OCI-LY3 (cell line): Measurements from ENCODE around the gene LMBRD2.

Experiments
- H2AFZ ChIP-seq: fragments of 200-600, 300-600 bp; shearing (Covaris generic); 2 replicates; pipeline ENCODE4 v1.6.0; 2014; ENCODE audit warnings: antibody characterized with exemption, low read depth, low read length
- H3K27ac ChIP-seq: fragments of 200-600, 300-600 bp; sonication (generic); 2 replicates; pipeline ENCODE4 v1.5.1; 2014; ENCODE audit warnings: mild to moderate bottlenecking, low read length, moderate library complexity, mixed read lengths
- H3K27me3 ChIP-seq: fragments of 200-600, 300-600 bp; sonication (generic); 2 replicates; pipeline ENCODE4 v1.6.1; 2014; ENCODE audit warnings: low read depth, low read length, mixed read lengths
- H3K36me3 ChIP-seq: fragments of 200-600, 300-600 bp; sonication (generic); replicated peaks from 2 replicates; pipeline ENCODE3; 2014; ENCODE audit warnings: low read depth, low read length, mixed read lengths
- H3K4me1 ChIP-seq: fragments of 300-600, 200-600 bp; sonication (generic); 2 replicates; pipeline ENCODE4 v1.6.1; 2014; ENCODE audit warnings: low read length, mixed read lengths
- H3K4me2 ChIP-seq: fragments of 200-600, 300-600 bp; sonication (generic); 2 replicates; pipeline ENCODE4 v1.6.1; 2014; ENCODE audit warnings: low read length, mixed read lengths
- H3K4me3 ChIP-seq: fragments of 300-600, 200-600 bp; sonication (generic); 2 replicates; pipeline ENCODE4 v1.5.1; 2014; ENCODE audit warnings: antibody characterized with exemption, mild to moderate bottlenecking, low read length, moderate library complexity
- H3K79me2 ChIP-seq: fragments of 300-600, 200-600 bp; shearing (Covaris generic); 2 replicates; pipeline ENCODE4 v1.6.1; 2014; ENCODE audit warnings: mild to moderate bottlenecking, low read length, mixed read lengths
- H3K9ac ChIP-seq: fragments of 300-600, 200-600 bp; shearing (Covaris generic); 2 replicates; pipeline ENCODE4 v1.6.0; 2014; ENCODE audit warnings: mild to moderate bottlenecking, low read length, moderate library complexity
- H3K9me3 ChIP-seq: fragments of 200-600, 300-600 bp; shearing (Covaris generic); 2 replicates; pipeline ENCODE4 v1.6.1; 2014; ENCODE audit warnings: low read length, mixed read lengths; ENCODE audit not compliant: insufficient read depth
- H4K20me1 ChIP-seq: fragments of 200-600, 300-600 bp; sonication (generic); 2 replicates; pipeline ENCODE4 v1.6.1; 2016; ENCODE audit warnings: low read length, mixed read lengths; ENCODE audit not compliant: insufficient read depth
- CTCF ChIP-seq: fragments of 200-600, 300-600 bp; sonication (generic); IDR thresholded peaks from 2 replicates; pipeline ENCODE4 v1.5.1; 2014; ENCODE audit warnings: antibody characterized with exemption, low read length, low read depth
- EZH2phosphoT487 ChIP-seq: fragments of 200-600 bp; shearing (Covaris generic); IDR thresholded peaks from 2 replicates; pipeline ENCODE4 v1.6.1; 2018; ENCODE audit warnings: antibody characterized with exemption, mixed run types, low read depth

LMBRD2 gene

GRCh38 chr5:36178524-36178890 lies 26.8 kb upstream of the LMBRD2 start:
- no peak overlapping the region for H3K4me3 ChIP-seq
- H2AFZ ChIP-seq = no peak overlapping the region
- H3K9ac ChIP-seq = no peak overlapping the region
- peaks cover 25% of the 10 kb centered on the region for H3K36me3 ChIP-seq
- H3K27ac ChIP-seq = no peak overlapping the region
- no peak overlapping the region for H3K4me2 ChIP-seq
- no peaks in the 10 kb centered on the region for H3K9me3 ChIP-seq
- TF ChIP-seq EZH2phosphoT487 = no peak
- no peak for TF ChIP-seq CTCF
- no peaks in the 10 kb centered on the region for H3K79me2 ChIP-seq
- no peaks in the 10 kb centered on the region; the same call in 1 of the 2 replicates for H4K20me1 ChIP-seq
- H3K27me3 ChIP-seq = no peaks in the 10 kb centered on the region
- peaks cover 11% of the 10 kb centered on the region for H3K4me1 ChIP-seq

DNA sequence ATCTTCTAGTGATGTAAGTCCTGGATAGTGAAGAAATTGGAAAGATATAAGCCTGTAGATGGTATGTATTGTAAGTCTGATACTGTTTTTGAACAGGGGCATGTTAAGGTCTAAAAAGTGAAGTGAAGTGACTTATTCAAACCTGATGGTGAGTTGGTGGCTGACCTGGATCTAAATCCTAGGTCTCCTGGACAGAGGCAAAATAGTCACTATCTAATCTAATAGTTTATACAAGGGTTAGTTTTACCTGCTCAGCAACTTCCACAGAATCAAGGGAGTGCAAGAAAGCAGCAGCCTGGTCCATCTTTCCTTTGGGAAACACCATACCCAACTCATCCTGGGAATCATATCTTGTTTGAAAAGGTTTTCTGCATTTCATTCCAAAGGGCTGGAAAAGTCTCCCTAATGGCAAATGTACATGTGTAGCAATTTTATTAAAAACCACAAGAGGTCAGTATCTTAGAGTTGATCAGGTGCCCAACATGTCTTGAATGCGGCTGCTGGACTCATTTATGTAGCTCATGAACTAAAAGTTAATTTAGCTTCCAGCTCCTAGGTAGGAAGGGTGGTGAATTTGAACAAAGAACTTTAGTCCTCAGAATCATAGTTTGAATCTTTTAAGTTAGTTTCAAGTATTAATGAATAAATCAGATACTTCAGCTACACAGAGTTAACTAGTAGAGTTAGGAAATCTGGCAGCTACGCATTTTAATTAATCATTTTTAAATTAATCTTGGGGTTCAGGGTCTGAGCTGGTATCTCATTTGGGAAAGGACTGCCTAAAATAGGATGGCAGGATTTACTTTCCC lies 26.2 kb upstream of the LMBRD2 start:
- Histone ChIP-seq H4K20me1 (no peaks in the 10 kb centered on the region; the same call in 1 of the 2 replicates), H3K4me2 (0 out of 2 replicates have a peak overlapping the region, but pooled peaks have one; percentile 21), H3K27ac (no peak overlapping the region), H3K27me3 (no peaks in the 10 kb centered on the region), H2AFZ (no peak overlapping the region), H3K9ac (no peak overlapping the region), H3K4me3 (no peak overlapping the region), H3K4me1 (peaks cover 11% of the 10 kb centered on the region), H3K36me3 (peaks cover 29% of the 10 kb centered on the region), H3K9me3 (no peaks in the 10 kb centered on the region), H3K79me2 (no peaks in the 10 kb centered on the region)
- TF ChIP-seq CTCF (peak; percentile 48), EZH2phosphoT487 (no peak)

GRCh38 chr5:36177154-36177553 lies 25.5 kb upstream of the LMBRD2 start:
- peak overlapping the region; percentile 21; the same call in 1 of the 2 replicates for H3K4me2 ChIP-seq
- H3K4me1 ChIP-seq = peaks cover 11% of the 10 kb centered on the region
- H3K27me3 ChIP-seq = no peaks in the 10 kb centered on the region
- no peak overlapping the region for H2AFZ ChIP-seq
- no peak overlapping the region for H3K4me3 ChIP-seq
- no peak overlapping the region for H3K9ac ChIP-seq
- no peak for TF ChIP-seq CTCF
- TF ChIP-seq EZH2phosphoT487 = no peak
- H3K9me3 ChIP-seq = no peaks in the 10 kb centered on the region
- peaks cover 30% of the 10 kb centered on the region for H3K36me3 ChIP-seq
- H3K27ac ChIP-seq = no peak overlapping the region
- H3K79me2 ChIP-seq = no peaks in the 10 kb centered on the region
- H4K20me1 ChIP-seq = no peaks in the 10 kb centered on the region; the same call in 1 of the 2 replicates

DNA sequence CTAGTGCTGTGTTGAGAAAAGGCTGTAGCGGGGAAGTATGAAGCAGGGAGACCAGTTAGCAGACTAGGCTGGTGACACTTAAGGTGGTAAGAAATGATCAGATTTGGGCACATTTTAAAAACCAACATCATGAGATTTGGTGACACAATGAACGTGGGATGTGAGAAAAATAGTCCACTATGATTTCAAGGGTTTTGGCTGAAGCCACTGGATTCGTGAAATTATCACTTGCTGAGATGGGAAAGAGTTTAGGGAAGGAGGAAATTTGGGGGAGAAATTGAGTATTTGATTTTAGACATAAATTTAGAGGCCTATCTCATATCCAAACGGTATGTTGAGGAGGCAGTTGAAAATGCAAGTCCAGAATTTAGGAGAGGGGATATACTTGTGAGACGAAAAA lies 23.4 kb upstream of the LMBRD2 start:
- H3K4me2 ChIP-seq = no peak overlapping the region
- H3K9me3 ChIP-seq = no peaks in the 10 kb centered on the region
- TF ChIP-seq CTCF (no peak), EZH2phosphoT487 (no peak)
- H3K9ac ChIP-seq = no peak overlapping the region
- H3K27ac ChIP-seq = no peak overlapping the region
- H3K36me3 ChIP-seq = peaks cover 27% of the 10 kb centered on the region
- no peak overlapping the region for H2AFZ ChIP-seq
- H3K79me2 ChIP-seq = no peaks in the 10 kb centered on the region
- H3K4me1 ChIP-seq = peaks cover 11% of the 10 kb centered on the region
- H3K27me3 ChIP-seq = no peaks in the 10 kb centered on the region
- no peak overlapping the region for H3K4me3 ChIP-seq
- no peaks in the 10 kb centered on the region; the same call in 1 of the 2 replicates for H4K20me1 ChIP-seq
